Keratinocyte (primary cell): Measurements from ENCODE around the gene NUP43.

ENCODE experiments used
- CTCF ChIP-seq, 3 experiments: IDR thresholded peaks in 1 of 3; conservative IDR thresholded peaks in 1 of 3; optimal IDR thresholded peaks in 1 of 3; 2 replicates in 2 of 3; 3 replicates in 1 of 3; pipeline versions ENCODE3 to v1.5.1; 2011; ENCODE audit warnings: low read length in 3 of 3, mild to moderate bottlenecking in 3 of 3, moderate library complexity in 2 of 3, control low read depth in 1 of 3, inconsistent platforms in 1 of 3; ENCODE audit not compliant: insufficient read depth in 2 of 3; ENCODE audit errors: extremely low read depth in 1 of 3
- EZH2 ChIP-seq: IDR thresholded peaks from one replicate; pipeline ENCODE4 v1.6.1; 2012; ENCODE audit warnings: inconsistent platforms, mild to moderate bottlenecking, low read length, moderate library complexity

DNA sequence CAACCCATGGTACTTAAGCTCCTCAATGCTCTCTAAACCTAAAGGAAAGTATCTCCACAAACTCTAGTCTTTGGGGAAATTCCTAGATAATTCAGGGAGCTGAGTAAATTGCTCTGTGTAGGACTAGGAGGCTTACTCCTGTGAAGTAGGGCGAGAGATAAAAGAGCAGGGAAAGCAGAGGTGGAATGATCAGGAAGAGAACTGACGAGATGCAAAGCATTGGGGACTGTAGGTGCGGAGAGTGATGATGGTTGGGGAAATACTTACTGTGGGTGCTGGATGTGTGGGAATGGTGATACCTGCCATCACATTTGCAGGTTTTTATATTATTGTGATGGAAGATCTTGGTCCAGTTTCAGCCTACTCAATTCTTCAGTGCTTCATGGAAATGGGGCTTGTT, 26.8 kb downstream of the NUP43 start:
- TF ChIP-seq CTCF (optimal IDR thresholded peaks at IDR 0.05 in 1 of 3, IDR thresholded peaks at IDR 0.05 in 1 of 3, conservative IDR thresholded peaks at IDR 0.05 in 1 of 3; ENCODE audit: extremely low read depth in 1 of 3, insufficient read depth in 2 of 3, low read length in 3 of 3) (no peak), EZH2 (no peak)
